Measurements from ENCODE around the gene SCEL. TPM values are rescaled to one million over a fixed set of nuclear protein-coding genes. Genes with fewer than 3 reads are reported as not detected.

SCEL gene
- total RNA-seq, 1 donor from 2014 or later: not detected

DNA sequence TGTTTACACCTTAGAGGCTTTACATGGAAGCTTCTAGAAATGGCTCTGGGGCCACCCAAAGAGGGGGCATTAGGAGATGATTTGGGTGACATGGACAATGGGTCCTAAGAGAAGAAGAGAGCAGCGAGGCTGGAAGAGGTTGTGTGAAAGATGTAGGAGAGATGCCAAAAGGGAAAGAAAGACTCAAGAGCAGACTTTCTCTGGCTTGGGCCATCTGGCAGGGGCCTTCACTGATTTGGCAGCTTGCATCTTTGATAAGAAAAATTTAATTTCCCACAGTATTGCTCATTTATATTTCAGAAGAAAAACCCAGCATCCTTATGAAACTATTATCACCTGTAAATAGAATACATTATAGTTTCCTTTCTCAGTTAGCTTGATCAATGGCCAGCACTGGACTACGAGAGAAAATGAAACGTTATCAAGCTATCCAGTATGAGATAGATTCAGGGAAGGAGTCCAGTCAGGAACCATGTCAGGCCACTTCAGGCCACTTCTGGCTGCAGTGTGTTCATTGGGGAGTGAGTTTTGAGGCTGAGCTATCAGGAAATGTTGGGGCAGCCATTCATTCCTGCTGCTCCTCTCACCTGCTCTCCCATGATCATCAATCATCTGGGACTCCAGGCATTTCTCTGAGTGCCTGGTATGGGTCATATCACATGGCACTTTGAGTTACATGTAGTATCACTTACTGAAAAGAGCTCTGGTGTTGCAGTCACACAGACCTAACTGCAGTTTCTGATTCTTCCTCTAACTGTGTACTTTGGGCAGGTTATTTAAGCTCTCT lies 10.3 kb downstream of the SCEL start:
- Mint-ChIP-seq H3K9me3 (ENCODE audit: low read depth) (no peaks in the 10 kb centered on the region), H3K27me3 (ENCODE audit: low read depth) (peaks cover 10% of the 10 kb centered on the region), H3K36me3 (ENCODE audit: low read depth) (no peaks in the 10 kb centered on the region)

DNA sequence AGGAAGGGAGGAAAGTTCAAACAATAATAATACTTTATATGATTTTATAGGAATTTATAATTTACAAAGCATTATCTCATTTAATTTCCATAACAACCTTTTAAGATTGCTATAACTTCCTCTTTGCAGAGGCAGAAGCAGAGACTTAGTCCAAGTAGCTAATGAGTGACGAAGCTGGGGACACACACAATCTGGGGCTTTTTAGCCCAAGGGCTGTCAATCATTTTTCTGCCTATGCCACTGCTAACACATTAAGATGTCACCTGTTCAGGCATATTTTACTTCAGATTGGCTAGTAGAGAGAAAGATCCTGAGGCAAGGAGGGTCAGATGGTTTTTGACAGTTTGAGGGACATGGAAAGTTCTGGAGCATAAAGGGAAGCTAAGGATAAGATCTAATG lies 12.6 kb downstream of the SCEL start:
- no peak overlapping the region for H3K27ac Mint-ChIP-seq (ENCODE audit: unreplicated experiment)

More for the DNA sequence above, 10.3 kb downstream of the SCEL start:
- no peak for DNase-seq (ENCODE audit: low spot score)
- Mint-ChIP-seq H3K4me1 (ENCODE audit: low read depth) (peaks cover 7% of the 10 kb centered on the region), H3K4me3 (ENCODE audit: unreplicated experiment) (no peak overlapping the region), H3K27ac (ENCODE audit: unreplicated experiment) (no peak overlapping the region)
- TF ChIP-seq, protein P1, sequence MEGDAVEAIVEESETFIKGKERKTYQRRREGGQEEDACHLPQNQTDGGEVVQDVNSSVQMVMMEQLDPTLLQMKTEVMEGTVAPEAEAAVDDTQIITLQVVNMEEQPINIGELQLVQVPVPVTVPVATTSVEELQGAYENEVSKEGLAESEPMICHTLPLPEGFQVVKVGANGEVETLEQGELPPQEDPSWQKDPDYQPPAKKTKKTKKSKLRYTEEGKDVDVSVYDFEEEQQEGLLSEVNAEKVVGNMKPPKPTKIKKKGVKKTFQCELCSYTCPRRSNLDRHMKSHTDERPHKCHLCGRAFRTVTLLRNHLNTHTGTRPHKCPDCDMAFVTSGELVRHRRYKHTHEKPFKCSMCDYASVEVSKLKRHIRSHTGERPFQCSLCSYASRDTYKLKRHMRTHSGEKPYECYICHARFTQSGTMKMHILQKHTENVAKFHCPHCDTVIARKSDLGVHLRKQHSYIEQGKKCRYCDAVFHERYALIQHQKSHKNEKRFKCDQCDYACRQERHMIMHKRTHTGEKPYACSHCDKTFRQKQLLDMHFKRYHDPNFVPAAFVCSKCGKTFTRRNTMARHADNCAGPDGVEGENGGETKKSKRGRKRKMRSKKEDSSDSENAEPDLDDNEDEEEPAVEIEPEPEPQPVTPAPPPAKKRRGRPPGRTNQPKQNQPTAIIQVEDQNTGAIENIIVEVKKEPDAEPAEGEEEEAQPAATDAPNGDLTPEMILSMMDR (IDR thresholded peaks at IDR 0.05): no peak

DNA sequence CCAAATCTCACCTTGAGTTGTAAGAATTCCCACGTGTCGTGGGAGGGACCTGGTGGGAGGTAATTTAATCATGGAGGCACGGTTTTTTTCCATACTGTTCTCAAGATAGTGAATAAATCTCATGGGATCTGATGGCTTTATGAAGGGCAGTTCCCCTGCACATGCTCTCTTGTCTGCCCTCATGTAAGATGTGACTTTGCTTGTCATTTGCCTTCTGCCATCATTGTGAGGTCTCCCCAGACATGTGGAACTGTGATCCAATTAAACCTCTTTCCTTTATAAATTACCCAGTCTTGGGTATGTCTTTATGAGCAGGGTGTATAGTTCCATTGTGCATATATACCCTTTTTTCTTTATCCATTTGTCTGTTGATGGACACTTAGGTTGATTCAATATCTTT lies 13.1 kb downstream of the SCEL start:
- Mint-ChIP-seq H3K4me3 (ENCODE audit: unreplicated experiment) (no peak overlapping the region), H3K27ac (ENCODE audit: unreplicated experiment) (no peak overlapping the region), H3K4me1 (ENCODE audit: low read depth) (peaks cover 7% of the 10 kb centered on the region), H3K36me3 (ENCODE audit: low read depth) (no peaks in the 10 kb centered on the region), H3K9me3 (ENCODE audit: low read depth) (no peaks in the 10 kb centered on the region), H3K27me3 (ENCODE audit: low read depth) (peaks cover 9% of the 10 kb centered on the region)
- no peak for DNase-seq (ENCODE audit: low spot score)
- TF ChIP-seq, protein P1 (IDR thresholded peaks at IDR 0.05): no peak

More for the DNA sequence above, 12.6 kb downstream of the SCEL start:
- peaks cover 9% of the 10 kb centered on the region for H3K27me3 Mint-ChIP-seq (ENCODE audit: low read depth)
- no peak for DNase-seq (ENCODE audit: low spot score)
- H3K36me3 Mint-ChIP-seq (ENCODE audit: low read depth): no peaks in the 10 kb centered on the region
- TF ChIP-seq, protein P1 (IDR thresholded peaks at IDR 0.05): no peak
- peaks cover 7% of the 10 kb centered on the region for H3K4me1 Mint-ChIP-seq (ENCODE audit: low read depth)
- no peak overlapping the region for H3K4me3 Mint-ChIP-seq (ENCODE audit: unreplicated experiment)
- no peaks in the 10 kb centered on the region for H3K9me3 Mint-ChIP-seq (ENCODE audit: low read depth)

DNA sequence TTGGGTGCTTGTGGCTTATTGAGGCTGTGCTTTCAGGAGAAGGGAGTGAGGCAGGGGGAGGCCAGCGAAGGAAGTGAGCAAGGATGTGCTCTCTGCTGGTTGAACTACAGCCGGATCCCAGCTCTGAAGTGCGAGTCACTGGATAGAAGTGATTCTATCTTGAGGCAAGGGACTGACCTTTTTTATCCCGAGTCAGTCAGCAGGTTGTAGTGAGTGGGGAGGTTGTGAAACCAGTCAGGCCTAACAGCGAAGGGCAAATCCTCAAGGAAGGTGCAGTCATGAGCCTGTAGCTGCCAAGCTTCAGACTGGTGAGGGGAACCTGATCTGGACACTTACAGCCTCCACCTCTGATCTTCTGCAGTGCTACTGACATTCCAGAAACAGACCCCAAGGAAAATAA lies 18.6 kb downstream of the SCEL start:
- no peak for DNase-seq (ENCODE audit: low spot score)
- Mint-ChIP-seq H3K9me3 (ENCODE audit: low read depth) (no peaks in the 10 kb centered on the region), H3K27me3 (ENCODE audit: low read depth) (peaks cover 7% of the 10 kb centered on the region), H3K27ac (ENCODE audit: unreplicated experiment) (no peak overlapping the region), H3K4me1 (ENCODE audit: low read depth) (no peaks in the 10 kb centered on the region), H3K36me3 (ENCODE audit: low read depth) (no peaks in the 10 kb centered on the region), H3K4me3 (ENCODE audit: unreplicated experiment) (no peak overlapping the region)
- TF ChIP-seq, protein P1 (IDR thresholded peaks at IDR 0.05): no peak

DNA sequence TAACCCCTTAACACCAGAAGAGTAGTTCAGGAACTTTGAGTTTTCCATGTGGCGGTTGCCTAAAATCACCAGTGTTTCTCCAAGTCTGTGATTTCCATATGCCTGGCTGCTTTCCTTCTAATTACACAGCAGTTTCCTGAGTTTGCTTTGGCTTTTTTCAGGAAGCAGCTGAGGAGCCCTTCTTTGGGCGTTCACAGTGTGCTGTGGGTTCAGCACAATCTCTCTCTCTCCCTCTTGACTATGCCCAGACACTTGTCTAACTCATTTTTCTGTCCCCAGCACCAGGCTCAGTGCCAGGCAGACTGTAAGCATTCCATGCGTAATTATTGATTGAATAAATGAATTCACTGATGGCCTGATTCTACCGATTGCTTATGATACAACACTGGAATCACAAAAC lies 19.7 kb downstream of the SCEL start:
- Mint-ChIP-seq H3K4me1 (ENCODE audit: low read depth) (no peaks in the 10 kb centered on the region), H3K36me3 (ENCODE audit: low read depth) (no peaks in the 10 kb centered on the region), H3K9me3 (ENCODE audit: low read depth) (no peaks in the 10 kb centered on the region), H3K4me3 (ENCODE audit: unreplicated experiment) (no peak overlapping the region), H3K27ac (ENCODE audit: unreplicated experiment) (no peak overlapping the region), H3K27me3 (ENCODE audit: low read depth) (peaks cover 10% of the 10 kb centered on the region)
- TF ChIP-seq, protein P1 (IDR thresholded peaks at IDR 0.05): no peak
- DNase-seq (ENCODE audit: low spot score): no peak

All from chondrocyte (in vitro differentiated cells).